BE2C (cell line): ENCODE results near the gene CHI3L1.

Experiments
- DNase-seq: peaks from one replicate; pipeline ENCODE4 v3.0.0-alpha.2; 2020
- H3K27me3 ChIP-seq: fragments of 250-450 bp; sonication (Bioruptor Pico); 2 replicates; pipeline ENCODE4 v1.5.1; 2020; ENCODE audit warnings: mild to moderate bottlenecking
- H3K36me3 ChIP-seq: fragments of 250-450 bp; sonication (Bioruptor Pico); 2 replicates; pipeline ENCODE4 v1.5.1; 2020; ENCODE audit warnings: mild to moderate bottlenecking
- H3K4me1 ChIP-seq: fragments of 250-450 bp; sonication (Bioruptor Pico); 2 replicates; pipeline ENCODE4 v1.5.1; 2020
- H3K4me3 ChIP-seq: 2 replicates; pipeline ENCODE4 v1.5.1; 2011; ENCODE audit warnings: low read depth, low read length
- H3K9me3 ChIP-seq: fragments of 250-450 bp; sonication (Bioruptor Pico); 2 replicates; pipeline ENCODE4 v1.5.1; 2020
- TF ChIP-seq, protein P1 (sequence below): IDR thresholded peaks from 2 replicates; pipeline ENCODE4 v1.5.1; 2012; ENCODE audit warnings: mild to moderate bottlenecking, low read depth, low read length

Gene CHI3L1

GRCh38 chr1:203180611-203181330, 5.7 kb downstream of the CHI3L1 start:
- no peak for DNase-seq

GRCh38 chr1:203179667-203180005, 6.9 kb downstream of the CHI3L1 start:
- Histone ChIP-seq H3K27me3 (no peaks in the 10 kb centered on the region), H3K4me3 (no peak overlapping the region), H3K9me3 (no peaks in the 10 kb centered on the region), H3K4me1 (peaks cover 8% of the 10 kb centered on the region), H3K36me3 (no peaks in the 10 kb centered on the region)
- DNase-seq: no peak
- TF ChIP-seq, protein P1, sequence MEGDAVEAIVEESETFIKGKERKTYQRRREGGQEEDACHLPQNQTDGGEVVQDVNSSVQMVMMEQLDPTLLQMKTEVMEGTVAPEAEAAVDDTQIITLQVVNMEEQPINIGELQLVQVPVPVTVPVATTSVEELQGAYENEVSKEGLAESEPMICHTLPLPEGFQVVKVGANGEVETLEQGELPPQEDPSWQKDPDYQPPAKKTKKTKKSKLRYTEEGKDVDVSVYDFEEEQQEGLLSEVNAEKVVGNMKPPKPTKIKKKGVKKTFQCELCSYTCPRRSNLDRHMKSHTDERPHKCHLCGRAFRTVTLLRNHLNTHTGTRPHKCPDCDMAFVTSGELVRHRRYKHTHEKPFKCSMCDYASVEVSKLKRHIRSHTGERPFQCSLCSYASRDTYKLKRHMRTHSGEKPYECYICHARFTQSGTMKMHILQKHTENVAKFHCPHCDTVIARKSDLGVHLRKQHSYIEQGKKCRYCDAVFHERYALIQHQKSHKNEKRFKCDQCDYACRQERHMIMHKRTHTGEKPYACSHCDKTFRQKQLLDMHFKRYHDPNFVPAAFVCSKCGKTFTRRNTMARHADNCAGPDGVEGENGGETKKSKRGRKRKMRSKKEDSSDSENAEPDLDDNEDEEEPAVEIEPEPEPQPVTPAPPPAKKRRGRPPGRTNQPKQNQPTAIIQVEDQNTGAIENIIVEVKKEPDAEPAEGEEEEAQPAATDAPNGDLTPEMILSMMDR: no peak

More at GRCh38 chr1:203180611-203181330, 5.7 kb downstream of the CHI3L1 start:
- Histone ChIP-seq H3K4me3 (no peak overlapping the region), H3K36me3 (no peaks in the 10 kb centered on the region), H3K4me1 (peaks cover 8% of the 10 kb centered on the region), H3K9me3 (no peaks in the 10 kb centered on the region), H3K27me3 (no peaks in the 10 kb centered on the region)
- TF ChIP-seq, protein P1: no peak

DNA sequence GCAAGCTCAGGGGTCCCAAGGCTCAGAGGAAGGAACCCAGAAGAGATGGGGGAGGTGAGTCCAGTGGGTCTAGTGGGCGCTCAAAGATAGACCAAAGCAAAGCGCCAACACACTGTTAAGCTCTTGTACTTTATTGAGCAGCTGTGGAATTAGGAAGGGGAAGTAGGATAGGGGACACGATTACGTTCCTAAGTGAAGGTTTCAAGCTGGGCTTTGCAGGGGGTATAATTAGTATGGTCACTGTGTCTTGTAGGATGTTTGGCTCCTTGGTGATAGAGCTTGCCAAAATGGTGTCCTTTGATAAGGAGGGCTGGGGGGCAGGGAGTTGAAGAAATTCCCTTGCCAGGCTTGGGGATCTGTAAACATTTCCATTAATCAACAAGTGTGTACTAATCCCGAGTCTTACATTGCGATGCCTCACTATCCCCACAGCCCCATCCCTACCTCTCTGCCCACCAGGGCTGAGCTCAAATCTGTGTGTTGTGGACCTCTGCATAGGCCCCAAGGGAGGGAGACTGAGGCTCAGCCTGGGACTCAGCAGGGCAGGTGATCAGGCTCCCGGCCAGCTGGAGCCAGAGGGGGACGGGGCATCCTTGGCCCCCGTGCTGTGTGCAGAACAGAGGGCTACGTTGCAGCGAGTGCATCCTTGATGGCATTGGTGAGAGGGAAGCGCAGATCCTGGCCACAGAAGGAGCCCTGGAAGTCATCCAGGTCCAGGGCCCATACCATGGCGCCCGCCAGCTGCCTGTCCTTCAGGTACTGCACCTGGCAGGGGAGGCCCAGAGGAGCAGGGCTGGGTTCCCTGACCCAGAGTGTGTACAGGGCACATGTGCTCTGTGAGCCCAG, 7.5 kb downstream of the CHI3L1 start:
- Histone ChIP-seq H3K4me3 (no peak overlapping the region), H3K9me3 (no peaks in the 10 kb centered on the region), H3K36me3 (no peaks in the 10 kb centered on the region), H3K27me3 (no peaks in the 10 kb centered on the region), H3K4me1 (peaks cover 8% of the 10 kb centered on the region)
- no peak for DNase-seq
- TF ChIP-seq, protein P1: no peak

GRCh38 chr1:203178083-203178482, 8.4 kb downstream of the CHI3L1 start:
- Histone ChIP-seq H3K9me3 (no peaks in the 10 kb centered on the region), H3K4me3 (no peak overlapping the region), H3K27me3 (no peaks in the 10 kb centered on the region), H3K36me3 (no peaks in the 10 kb centered on the region), H3K4me1 (peaks cover 8% of the 10 kb centered on the region)
- DNase-seq: no peak
- TF ChIP-seq, protein P1: no peak

- Histone ChIP-seq H3K36me3 (no peaks in the 10 kb centered on the region), H3K4me3 (no peak overlapping the region), H3K4me1 (peaks cover 8% of the 10 kb centered on the region), H3K9me3 (no peaks in the 10 kb centered on the region), H3K27me3 (no peaks in the 10 kb centered on the region)
- TF ChIP-seq, protein P1: no peak
- DNase-seq: no peak
Observed at GRCh38 chr1:203177470-203178039, 8.9 kb downstream of the CHI3L1 start.
